Gastroesophageal sphincter (tissue), 4 donors: Measurements from ENCODE around the gene DNAH11. TPM values are rescaled to one million over a fixed set of nuclear protein-coding genes. Genes with fewer than 3 reads are reported as not detected.
"Not testable (repeated sequence)": the region's sequence is repeated elsewhere in the genome, so short reads cannot be mapped to it uniquely, and the experiment has no call there.

Experiments
- ATAC-seq: fragments of 150-250 bp; one replicate; pipeline ENCODE4 v1.9.1; 2016; ENCODE audit warnings: mild to moderate bottlenecking, moderate library complexity
- H3K27ac ChIP-seq, 4 donors: fragments of 200-600 bp; sonication (generic) in 3 of 4; 1 replicate in 3 of 4; 2 replicates in 1 of 4; pipeline ENCODE4 v1.5.1; 2016 to 2019
- H3K27me3 ChIP-seq: fragments of 200-600 bp; sonication (generic); one replicate; pipeline ENCODE4 v1.5.1; 2019
- H3K36me3 ChIP-seq, 2 donors: fragments of 200-600 bp; sonication (generic); one replicate each; pipeline ENCODE4 v1.5.1; 2019; ENCODE audit warnings: control low read depth in 1 of 2
- H3K4me1 ChIP-seq, 3 donors: fragments of 200-600 bp; sonication (generic); 1 replicate in 2 of 3; 2 replicates in 1 of 3; pipeline ENCODE4 v1.5.1; 2016 to 2019; ENCODE audit warnings: control low read depth in 2 of 3
- H3K4me3 ChIP-seq, 2 donors: fragments of 200-600 bp; sonication (generic); one replicate each; pipeline ENCODE4 v1.5.1; 2019; ENCODE audit warnings: mild to moderate bottlenecking in 1 of 2, moderate library complexity in 1 of 2
- H3K9me3 ChIP-seq, 3 donors: fragments of 200-600 bp; sonication (generic); one replicate each; pipeline ENCODE4 v1.5.1; 2017 to 2019; ENCODE audit warnings: control low read depth in 2 of 3
- CTCF ChIP-seq, 4 experiments: fragments of 200-600 bp in 2 of 4; fragments of 450-650 bp in 2 of 4; sonication (generic) in 1 of 4; IDR thresholded peaks; one replicate each; pipeline ENCODE4 v1.5.1; 2017 to 2019; ENCODE audit warnings: antibody characterized with exemption in 4 of 4, mild to moderate bottlenecking in 2 of 4, moderate library complexity in 2 of 4
- EP300 ChIP-seq: sonication (generic); formaldehyde crosslinking; IDR thresholded peaks from one replicate; pipeline ENCODE4 v1.6.1; 2017; ENCODE audit warnings: antibody characterized with exemption, mild to moderate bottlenecking
- POLR2A ChIP-seq, 2 donors: fragments of 450-650 bp; IDR thresholded peaks; one replicate each; pipeline ENCODE4 v1.6.1; 2017; ENCODE audit warnings: antibody characterized with exemption in 2 of 2, mild to moderate bottlenecking in 2 of 2, moderate library complexity in 1 of 2
- POLR2AphosphoS5 ChIP-seq: sonication (generic); formaldehyde crosslinking; IDR thresholded peaks from one replicate; pipeline ENCODE4 v1.6.1; 2017; ENCODE audit warnings: antibody characterized with exemption
- WGBS, 2 donors: methylation state at CpG; one replicate each; pipeline ENCODE4 v1.1.5; 2018; ENCODE audit warnings: low coverage in 1 of 2; 5-methylcytosine and 5-hydroxymethylcytosine counted together
- total RNA-seq, 4 donors: library from RNA; depleted of rRNA; stranded (reverse); fragments of >200 nt; gene quantifications; one replicate each; pipeline ENCODE4 v1.1.0, GENCODE V29; 2016

The DNAH11 gene
- total RNA-seq, 4 donors from 2014 or later = 6.9 to 31.8 (median 10.4) TPM

GRCh38 chr7:21526448-21526847 is 16.4 kb upstream of the DNAH11 start:
- no peaks in the 10 kb centered on the region for H3K36me3 ChIP-seq
- H3K27ac ChIP-seq = no peak overlapping the region
- no peaks in the 10 kb centered on the region for H3K27me3 ChIP-seq
- no peak for ATAC-seq
- no peak for TF ChIP-seq POLR2AphosphoS5
- no peak for TF ChIP-seq EP300
- TF ChIP-seq POLR2A (IDR thresholded peaks at IDR 0.05) = no peak
- no peak for TF ChIP-seq CTCF (IDR thresholded peaks at IDR 0.05)
- no peaks in the 10 kb centered on the region for H3K4me1 ChIP-seq
- no peak overlapping the region for H3K4me3 ChIP-seq
- no peaks in the 10 kb centered on the region for H3K9me3 ChIP-seq
- 89% methylated on average over 3 of the region's 3 CpGs; no CpG with 5 or more reads in 1 of the 2 donors for WGBS, 2 donors

DNA sequence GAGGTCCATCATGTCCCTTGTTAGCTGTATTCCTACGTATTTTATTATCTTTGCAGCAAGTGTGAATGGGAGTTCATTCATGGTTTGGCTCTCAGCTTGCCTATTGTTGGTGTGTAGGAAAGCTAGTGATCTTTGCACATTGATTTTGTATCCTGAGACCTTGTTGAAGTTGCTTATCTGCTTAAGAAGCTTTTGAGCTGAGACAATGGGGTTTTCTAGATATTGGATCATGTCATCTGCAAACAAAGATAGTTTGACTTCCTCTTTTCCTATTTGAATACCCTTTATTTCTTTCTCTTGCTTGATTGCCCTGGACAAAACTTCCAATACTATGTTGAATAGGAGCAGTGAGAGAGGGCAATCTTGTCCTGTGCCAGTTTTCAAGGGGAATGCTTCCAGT is 10.4 kb upstream of the DNAH11 start:
- not testable (repeated sequence) for ATAC-seq, H3K27ac ChIP-seq, H3K4me3 ChIP-seq, H3K27me3 ChIP-seq, H3K9me3 ChIP-seq, H3K4me1 ChIP-seq, H3K36me3 ChIP-seq
- 100% methylated on average over 1 of the region's 1 CpG; no CpG with 5 or more reads in 1 of the 2 donors for WGBS, 2 donors

DNA sequence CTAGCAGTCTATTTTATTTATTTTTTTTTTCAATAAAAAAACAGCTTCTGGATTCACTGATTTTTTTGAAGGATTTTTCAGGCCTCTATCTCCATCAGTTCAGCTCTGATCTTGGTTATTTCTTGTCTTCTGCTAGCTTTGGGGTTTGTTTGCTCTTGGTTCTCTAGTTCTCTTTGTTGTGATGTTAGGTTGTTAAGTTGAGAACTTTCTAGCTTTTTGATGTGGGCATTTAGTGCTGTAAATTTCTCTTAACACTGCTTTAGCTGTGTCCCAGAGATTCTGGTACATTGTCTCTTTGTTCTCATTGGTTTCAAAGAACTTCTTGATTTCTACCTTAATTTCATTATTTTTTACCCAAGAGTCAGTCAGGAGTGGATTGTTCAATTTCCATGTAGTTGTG is 9.2 kb upstream of the DNAH11 start:
- H3K4me1 ChIP-seq, H3K27me3 ChIP-seq, ATAC-seq, H3K4me3 ChIP-seq, H3K9me3 ChIP-seq, H3K27ac ChIP-seq, H3K36me3 ChIP-seq: not testable (repeated sequence)

GRCh38 chr7:21536445-21537118 is 6.3 kb upstream of the DNAH11 start:
- H3K27me3 ChIP-seq, H3K4me3 ChIP-seq, ATAC-seq, H3K27ac ChIP-seq, H3K36me3 ChIP-seq, H3K4me1 ChIP-seq, H3K9me3 ChIP-seq: not testable (repeated sequence)
- 93 to 100% methylated on average over 5 of the region's 27 CpGs for whole genome bisulfite sequencing, 2 donors

- Histone ChIP-seq H3K4me1 (peaks cover 0 to 15% (median 5%) of the 10 kb centered on the region in 3 donors), H3K27me3 (peaks cover 14% of the 10 kb centered on the region), H3K27ac (no peak overlapping the region), H3K4me3 (no peak overlapping the region), H3K36me3 (no peaks in the 10 kb centered on the region), H3K9me3 (no peaks in the 10 kb centered on the region)
- no peak for TF ChIP-seq CTCF (IDR thresholded peaks at IDR 0.05)
- TF ChIP-seq POLR2AphosphoS5 = no peak
- TF ChIP-seq EP300 = no peak
- TF ChIP-seq POLR2A (IDR thresholded peaks at IDR 0.05) = no peak
- WGBS, 2 donors = 20 to 90% methylated on average over 1 to 3 of the region's 3 CpGs
- ATAC-seq = no peak
Observed at GRCh38 chr7:21538936-21539495, 3.8 kb upstream of the DNAH11 start.

GRCh38 chr7:21543528-21544302 is 876 bp downstream of the DNAH11 start:
- ATAC-seq = peak; percentile 59
- H3K27me3 ChIP-seq = peaks cover 14% of the 10 kb centered on the region
- no peaks in the 10 kb centered on the region for H3K9me3 ChIP-seq
- H3K4me1 ChIP-seq = peaks cover 0 to 31% (median 5%) of the 10 kb centered on the region in 3 donors
- H3K4me3 ChIP-seq = peak overlapping the region; percentile 52 to 72
- peak overlapping the region; percentile 40 to 80 (median 60) for H3K27ac ChIP-seq
- no peaks in the 10 kb centered on the region for H3K36me3 ChIP-seq
- WGBS, 2 donors = 7 to 15% methylated on average over 9 to 15 of the region's 31 CpGs
- TF ChIP-seq POLR2A (IDR thresholded peaks at IDR 0.05) (no peak), POLR2AphosphoS5 (no peak), EP300 (no peak), CTCF (IDR thresholded peaks at IDR 0.05) (no peak)
